Measurements from ENCODE around the gene ALS2CL.

- TF ChIP-seq CTCF (IDR thresholded peaks at IDR 0.05) (no peak), POLR2A (IDR thresholded peaks at IDR 0.05) (no peak)
Observed at GRCh38 chr3:46674031-46674845, 19.2 kb downstream of the ALS2CL start.

Measured in thyroid gland (tissue), 4 donors.